Neural progenitor cell (in vitro differentiated cells): ENCODE data around the gene B3GALT5. TPM values are rescaled to one million over a fixed set of nuclear protein-coding genes. Genes with fewer than 3 reads are reported as not detected.

Experiments
- DNase-seq: peaks from one replicate; pipeline ENCODE4 v3.0.0-alpha.2; 2016; ENCODE audit warnings: low spot score
- H2AFZ ChIP-seq: fragments of 200-600 bp; sonication (generic); replicated peaks from 2 replicates; pipeline ENCODE4 v1.6.1; 2016; ENCODE audit warnings: antibody characterized with exemption
- H3F3A ChIP-seq: fragments of 200-600 bp; sonication (generic); 2 replicates; pipeline ENCODE4 v1.6.1; 2016; ENCODE audit warnings: antibody characterized with exemption, low read depth
- H3K27ac ChIP-seq: fragments of 200-600 bp; sonication (generic); 2 replicates; pipeline ENCODE4 v1.5.1; 2016; ENCODE audit warnings: mild to moderate bottlenecking
- H3K27me3 ChIP-seq: fragments of 200-600 bp; sonication (generic); 2 replicates; pipeline ENCODE4 v1.6.1; 2016; ENCODE audit warnings: mild to moderate bottlenecking, moderate library complexity
- H3K36me3 ChIP-seq: fragments of 200-600 bp; sonication (generic); 2 replicates; pipeline ENCODE4 v1.5.1; 2016
- H3K4me1 ChIP-seq: fragments of 200-600 bp; sonication (generic); 2 replicates; pipeline ENCODE4 v1.6.1; 2016; ENCODE audit warnings: mixed run types
- H3K4me2 ChIP-seq: fragments of 200-600 bp; sonication (generic); 2 replicates; pipeline ENCODE4 v1.6.1; 2016
- H3K4me3 ChIP-seq: fragments of 200-600 bp; sonication (generic); 2 replicates; pipeline ENCODE4 v1.5.1; 2016
- H3K79me2 ChIP-seq: fragments of 200-600 bp; sonication (generic); 2 replicates; pipeline ENCODE4 v1.6.1; 2016; ENCODE audit warnings: low read depth
- H3K9ac ChIP-seq: fragments of 200-600 bp; sonication (generic); 2 replicates; pipeline ENCODE4 v1.6.1; 2016
- H3K9me3 ChIP-seq: fragments of 200-600 bp; sonication (generic); 2 replicates; pipeline ENCODE4 v1.5.1; 2016; ENCODE audit warnings: low read depth
- H4K20me1 ChIP-seq: fragments of 200-600 bp; sonication (generic); 2 replicates; pipeline ENCODE4 v1.6.1; 2016; ENCODE audit warnings: low read depth
- H3K27ac Mint-ChIP-seq: 3 replicates; pipeline ENCODE4 v1.8.0; 2021; ENCODE audit warnings: mixed read lengths
- H3K27me3 Mint-ChIP-seq: 2 replicates; pipeline ENCODE4 v1.8.0; 2022; ENCODE audit warnings: low read depth, mild to moderate bottlenecking, inconsistent platforms, moderate library complexity, mixed read lengths; ENCODE audit not compliant: insufficient read depth
- H3K36me3 Mint-ChIP-seq: 3 replicates; pipeline ENCODE4 v1.8.0; 2021; ENCODE audit warnings: mixed read lengths
- H3K4me1 Mint-ChIP-seq: 3 replicates; pipeline ENCODE4 v1.8.0; 2021; ENCODE audit warnings: mixed read lengths
- H3K4me3 Mint-ChIP-seq: 3 replicates; pipeline ENCODE4 v1.8.0; 2021; ENCODE audit warnings: mild to moderate bottlenecking, moderate library complexity, mixed read lengths
- H3K9me3 Mint-ChIP-seq: 3 replicates; pipeline ENCODE4 v1.8.0; 2020; ENCODE audit warnings: mixed read lengths
- EZH2 ChIP-seq: fragments of 200-600 bp; sonication (generic); IDR thresholded peaks from 2 replicates; pipeline ENCODE4 v1.6.1; 2017; ENCODE audit warnings: antibody characterized with exemption, mild to moderate bottlenecking, moderate library complexity
- EZH2phosphoT487 ChIP-seq: fragments of 200-600 bp; sonication (generic); IDR thresholded peaks from 2 replicates; pipeline ENCODE4 v1.6.1; 2017; ENCODE audit warnings: antibody characterized with exemption
- total RNA-seq: library from RNA; depleted of rRNA; stranded (reverse); fragments of >200 nt; gene quantifications from 2 replicates; pipeline ENCODE4 v1.2.3, GENCODE V29; 2015; ENCODE audit warnings: low replicate concordance
- TF ChIP-seq, protein P1 (sequence below): fragments of 200-600 bp; sonication (generic); IDR thresholded peaks from 2 replicates; pipeline ENCODE4 v1.5.1; 2017; ENCODE audit warnings: antibody characterized with exemption, mild to moderate bottlenecking

The B3GALT5 gene
- total RNA-seq, 1 donor from 2014 or later, result 1.3 TPM

DNA sequence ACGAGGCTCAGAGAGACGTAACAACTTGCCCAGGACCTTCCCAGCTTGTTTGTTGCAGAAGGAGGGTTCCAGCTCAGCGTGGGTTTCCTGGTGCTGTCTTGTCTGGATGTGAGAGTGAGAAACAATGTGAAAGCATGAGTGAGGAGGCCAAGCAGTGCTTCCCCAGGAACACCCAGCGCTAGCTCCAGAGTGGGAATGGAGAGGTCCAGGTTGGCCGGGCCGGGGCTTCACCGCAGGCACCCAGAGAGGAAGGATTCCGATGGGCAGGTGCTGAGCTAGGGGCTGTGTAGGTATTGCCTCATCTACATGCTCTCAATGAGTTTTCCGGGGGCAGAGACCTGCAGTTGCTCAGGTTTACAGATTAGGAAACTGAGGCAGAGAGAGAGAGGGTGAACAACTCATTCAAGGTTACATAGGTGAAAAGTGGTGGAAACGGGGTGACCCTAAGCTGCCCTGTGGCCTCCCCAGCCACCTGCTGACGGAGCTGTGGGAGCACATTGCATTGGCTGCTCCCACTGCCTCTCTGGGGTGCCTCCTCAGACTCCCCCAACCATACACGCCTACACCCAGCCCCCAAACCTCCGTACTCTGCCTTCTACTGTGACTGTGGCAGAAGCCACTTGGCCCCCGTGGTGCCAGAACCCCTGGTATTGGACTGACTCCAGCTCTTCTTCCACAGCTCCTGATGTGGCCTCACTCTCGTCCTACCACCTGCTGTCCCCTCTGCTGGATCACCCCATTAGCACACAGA lies 51.2 kb downstream of the B3GALT5 start:
- DNase-seq, result no peak

DNA sequence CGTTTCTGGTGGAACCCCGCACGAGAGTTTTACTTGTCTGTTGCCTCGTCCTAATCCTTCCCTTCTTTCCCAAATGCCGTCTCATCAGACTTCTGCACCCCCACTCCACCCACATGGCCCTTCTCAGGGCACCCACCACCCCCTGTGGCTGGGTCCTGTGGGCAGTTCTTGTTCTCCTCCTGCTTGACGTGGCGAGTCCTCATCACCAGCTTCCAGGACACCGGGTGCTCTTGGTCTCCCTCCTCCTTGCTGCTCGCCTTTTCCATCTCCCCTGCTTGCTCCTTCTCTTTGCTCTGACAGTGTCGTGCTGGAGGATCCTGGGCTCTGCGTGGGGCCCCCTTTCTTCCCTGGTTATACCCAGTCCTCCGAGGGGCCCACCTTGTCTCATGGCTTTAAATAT lies 51.8 kb downstream of the B3GALT5 start:
- H3K27ac Mint-ChIP-seq, result peak overlapping the region; percentile 31

More for the DNA sequence above, 51.2 kb downstream of the B3GALT5 start:
- H3K4me2 ChIP-seq, result no peak overlapping the region
- H2AFZ ChIP-seq, result no peak overlapping the region
- no peak overlapping the region for H3K9ac ChIP-seq
- Mint-ChIP-seq H3K9me3 (peaks cover 2% of the 10 kb centered on the region), H3K27me3 (peaks cover 18% of the 10 kb centered on the region), H3K27ac (no peak overlapping the region), H3K36me3 (peaks cover 9% of the 10 kb centered on the region), H3K4me1 (peaks cover 14% of the 10 kb centered on the region), H3K4me3 (no peak overlapping the region)
- no peaks in the 10 kb centered on the region for H4K20me1 ChIP-seq
- no peaks in the 10 kb centered on the region for H3K9me3 ChIP-seq
- H3K79me2 ChIP-seq, result no peaks in the 10 kb centered on the region
- TF ChIP-seq EZH2, result no peak
- TF ChIP-seq, protein P1, sequence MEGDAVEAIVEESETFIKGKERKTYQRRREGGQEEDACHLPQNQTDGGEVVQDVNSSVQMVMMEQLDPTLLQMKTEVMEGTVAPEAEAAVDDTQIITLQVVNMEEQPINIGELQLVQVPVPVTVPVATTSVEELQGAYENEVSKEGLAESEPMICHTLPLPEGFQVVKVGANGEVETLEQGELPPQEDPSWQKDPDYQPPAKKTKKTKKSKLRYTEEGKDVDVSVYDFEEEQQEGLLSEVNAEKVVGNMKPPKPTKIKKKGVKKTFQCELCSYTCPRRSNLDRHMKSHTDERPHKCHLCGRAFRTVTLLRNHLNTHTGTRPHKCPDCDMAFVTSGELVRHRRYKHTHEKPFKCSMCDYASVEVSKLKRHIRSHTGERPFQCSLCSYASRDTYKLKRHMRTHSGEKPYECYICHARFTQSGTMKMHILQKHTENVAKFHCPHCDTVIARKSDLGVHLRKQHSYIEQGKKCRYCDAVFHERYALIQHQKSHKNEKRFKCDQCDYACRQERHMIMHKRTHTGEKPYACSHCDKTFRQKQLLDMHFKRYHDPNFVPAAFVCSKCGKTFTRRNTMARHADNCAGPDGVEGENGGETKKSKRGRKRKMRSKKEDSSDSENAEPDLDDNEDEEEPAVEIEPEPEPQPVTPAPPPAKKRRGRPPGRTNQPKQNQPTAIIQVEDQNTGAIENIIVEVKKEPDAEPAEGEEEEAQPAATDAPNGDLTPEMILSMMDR, result no peak
- no peak for TF ChIP-seq EZH2phosphoT487
- no peaks in the 10 kb centered on the region for H3K27me3 ChIP-seq
- H3K36me3 ChIP-seq, result no peaks in the 10 kb centered on the region
- H3F3A ChIP-seq, result no peaks in the 10 kb centered on the region
- H3K27ac ChIP-seq, result no peak overlapping the region
- H3K4me3 ChIP-seq, result no peak overlapping the region
- H3K4me1 ChIP-seq, result peaks cover 12% of the 10 kb centered on the region

DNA sequence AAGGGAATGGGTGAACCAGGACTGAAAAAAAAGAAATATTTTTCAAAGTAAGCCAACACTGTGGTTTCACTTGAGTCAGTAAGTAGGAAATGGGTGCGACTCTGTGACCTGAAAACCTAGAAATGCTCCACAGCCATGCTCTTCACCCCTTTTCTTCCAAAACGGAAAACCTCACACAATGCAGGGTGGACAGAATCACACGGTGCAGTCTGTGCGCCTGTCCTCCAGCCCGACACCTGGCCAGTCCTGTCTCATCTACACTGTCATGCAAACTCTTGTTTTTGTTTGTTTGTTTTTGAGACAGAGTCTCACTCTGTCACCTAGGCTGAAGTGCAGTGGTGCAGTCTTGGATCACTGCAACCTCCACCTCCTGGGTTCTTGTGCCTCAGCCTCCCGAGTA lies 53.3 kb downstream of the B3GALT5 start:
- TF ChIP-seq, protein P1, result no peak
- TF ChIP-seq EZH2phosphoT487 (no peak), EZH2 (no peak)
- H3F3A ChIP-seq, result no peaks in the 10 kb centered on the region
- no peak overlapping the region for H3K27ac Mint-ChIP-seq
- peaks cover 10% of the 10 kb centered on the region for H3K4me1 Mint-ChIP-seq
- H3K4me2 ChIP-seq, result no peak overlapping the region
- H3K9ac ChIP-seq, result no peak overlapping the region
- H4K20me1 ChIP-seq, result no peaks in the 10 kb centered on the region
- DNase-seq, result no peak
- no peak overlapping the region for H3K4me3 Mint-ChIP-seq
- H3K27ac ChIP-seq, result no peak overlapping the region
- H3K79me2 ChIP-seq, result no peaks in the 10 kb centered on the region
- peaks cover 12% of the 10 kb centered on the region for H3K4me1 ChIP-seq
- peaks cover 5% of the 10 kb centered on the region for H3K36me3 Mint-ChIP-seq
- no peak overlapping the region for H3K4me3 ChIP-seq
- no peaks in the 10 kb centered on the region for H3K9me3 Mint-ChIP-seq
- H2AFZ ChIP-seq, result no peak overlapping the region
- H3K9me3 ChIP-seq, result no peaks in the 10 kb centered on the region
- H3K27me3 Mint-ChIP-seq, result peaks cover 13% of the 10 kb centered on the region
- H3K27me3 ChIP-seq, result no peaks in the 10 kb centered on the region
- no peaks in the 10 kb centered on the region for H3K36me3 ChIP-seq

More for the DNA sequence above, 51.8 kb downstream of the B3GALT5 start:
- H3K36me3 ChIP-seq, result no peaks in the 10 kb centered on the region
- peaks cover 16% of the 10 kb centered on the region for H3K27me3 Mint-ChIP-seq
- no peaks in the 10 kb centered on the region for H3K79me2 ChIP-seq
- peaks cover 14% of the 10 kb centered on the region for H3K4me1 Mint-ChIP-seq
- H3K36me3 Mint-ChIP-seq, result peaks cover 9% of the 10 kb centered on the region
- H3K9me3 Mint-ChIP-seq, result peaks cover 2% of the 10 kb centered on the region
- no peaks in the 10 kb centered on the region for H3K27me3 ChIP-seq
- no peak overlapping the region for H3K9ac ChIP-seq
- no peak overlapping the region for H3K4me3 Mint-ChIP-seq
- no peaks in the 10 kb centered on the region for H4K20me1 ChIP-seq
- no peak for TF ChIP-seq EZH2phosphoT487
- TF ChIP-seq EZH2, result no peak
- TF ChIP-seq, protein P1, result no peak
- no peak overlapping the region for H3K4me3 ChIP-seq
- no peak overlapping the region for H3K27ac ChIP-seq
- peaks cover 12% of the 10 kb centered on the region for H3K4me1 ChIP-seq
- no peak for DNase-seq
- no peaks in the 10 kb centered on the region for H3F3A ChIP-seq
- H3K9me3 ChIP-seq, result no peaks in the 10 kb centered on the region
- no peak overlapping the region for H3K4me2 ChIP-seq
- no peak overlapping the region for H2AFZ ChIP-seq
